Right ventricle myocardium superior (tissue), 1 donor: Measurements from ENCODE around the gene CLEC11A. TPM values are rescaled to one million over a fixed set of nuclear protein-coding genes. Genes with fewer than 3 reads are reported as not detected.
"Not testable (repeated sequence)": the region's sequence is repeated elsewhere in the genome, so short reads cannot be mapped to it uniquely, and the experiment has no call there.

Source experiments
- ATAC-seq: fragments of 200-7000 bp; cut with Tn5 transposase; one replicate; pipeline ENCODE4 v1.9.1; 2020; ENCODE audit warnings: mild to moderate bottlenecking; ENCODE audit not compliant: poor library complexity
- DNase-seq: peaks from one replicate; pipeline ENCODE4 v3.0.0-alpha.2; 2020
- intact Hi-C: fragments of 100-400 bp; cut with DNase I; formaldehyde crosslinking; loops from one replicate; pipeline ENCODE4 v1.11.2; 2022
- total RNA-seq: library from RNA; stranded (reverse); fragmentation: NEBNext Ultra II Directional; extraction: Animal tissue kit (Norgen Biotek cat#: 25700); gene quantifications from one replicate; pipeline ENCODE4 v1.2.1, GENCODE V29; 2021
- donor health status: DM: no; HTN: yes; CAD: no; lungs with severe emphysema.

Gene CLEC11A
- total RNA-seq, 1 donor from 2014 or later = 3.0 TPM

GRCh38 chr19:50741179-50741933 lies 18.2 kb downstream of the CLEC11A start:
- DNase-seq (no peak), ATAC-seq (no peak)
- intact Hi-C loops = no loop called here

- intact Hi-C loops = no loop called here
- DNase-seq (no peak), ATAC-seq (no peak)
These were observed 20.4 kb downstream of the CLEC11A start for GRCh38 chr19:50743537-50743936.

- DNase-seq (no peak), ATAC-seq (no peak)
- intact Hi-C loops = no loop called here
These were observed 22.1 kb downstream of the CLEC11A start for GRCh38 chr19:50745221-50745620.

GRCh38 chr19:50747141-50747540 lies 24.0 kb downstream of the CLEC11A start:
- DNase-seq, ATAC-seq, intact Hi-C loops: not testable (repeated sequence)

GRCh38 chr19:50749490-50749889 lies 26.3 kb downstream of the CLEC11A start:
- intact Hi-C loops = no loop called here
- no peak for DNase-seq
- no peak for ATAC-seq

- no peak for DNase-seq
- intact Hi-C loops = no loop called here
- ATAC-seq = no peak
These were observed 26.8 kb downstream of the CLEC11A start for GRCh38 chr19:50750010-50750409.

GRCh38 chr19:50753879-50754278 lies 30.7 kb downstream of the CLEC11A start:
- intact Hi-C loops = no loop called here
- no peak for DNase-seq
- ATAC-seq = no peak

GRCh38 chr19:50756244-50756643 lies 33.1 kb downstream of the CLEC11A start:
- not testable (repeated sequence) for ATAC-seq

GRCh38 chr19:50757624-50758023 lies 34.5 kb downstream of the CLEC11A start:
- ATAC-seq, intact Hi-C loops, DNase-seq: not testable (repeated sequence)

More at GRCh38 chr19:50756244-50756643, 33.1 kb downstream of the CLEC11A start:
- DNase-seq, intact Hi-C loops: not testable (repeated sequence)

- DNase-seq, ATAC-seq, intact Hi-C loops: not testable (repeated sequence)
These were observed 35.9 kb downstream of the CLEC11A start for GRCh38 chr19:50759076-50759475.

- ATAC-seq = no peak
- intact Hi-C loops = no loop called here
- no peak for DNase-seq
These were observed 36.7 kb downstream of the CLEC11A start for GRCh38 chr19:50759886-50760285.

GRCh38 chr19:50761501-50761900 lies 38.3 kb downstream of the CLEC11A start:
- intact Hi-C loops, DNase-seq: not testable (repeated sequence)

GRCh38 chr19:50763521-50763920 lies 40.4 kb downstream of the CLEC11A start:
- DNase-seq, intact Hi-C loops, ATAC-seq: not testable (repeated sequence)

More at GRCh38 chr19:50761501-50761900, 38.3 kb downstream of the CLEC11A start:
- ATAC-seq = not testable (repeated sequence)

GRCh38 chr19:50764409-50764808 lies 41.2 kb downstream of the CLEC11A start:
- ATAC-seq (no peak), DNase-seq (no peak)
- intact Hi-C loops = no loop called here

GRCh38 chr19:50766746-50767145 lies 43.6 kb downstream of the CLEC11A start:
- ATAC-seq, intact Hi-C loops, DNase-seq: not testable (repeated sequence)

GRCh38 chr19:50767263-50767662 lies 44.1 kb downstream of the CLEC11A start:
- intact Hi-C loops, DNase-seq, ATAC-seq: not testable (repeated sequence)

- DNase-seq (no peak), ATAC-seq (no peak)
- intact Hi-C loops = no loop called here
These were observed 45.1 kb downstream of the CLEC11A start for GRCh38 chr19:50768277-50768676.

- DNase-seq, intact Hi-C loops: not testable (repeated sequence)
These were observed 47.0 kb downstream of the CLEC11A start, which contains the start of gene GPR32 for GRCh38 chr19:50770164-50770563. GPR32 (plus strand) TSS chr19:50770464; CDS start chr19:50770601, 137 bp downstream.

GRCh38 chr19:50770888-50771287 lies 47.7 kb downstream of the CLEC11A start:
- no peak for ATAC-seq
- intact Hi-C loops = no loop called here
- no peak for DNase-seq

More at GRCh38 chr19:50770164-50770563, 47.0 kb downstream of the CLEC11A start, which contains the start of gene GPR32:
- not testable (repeated sequence) for ATAC-seq

GRCh38 chr19:50772476-50772875 lies 49.3 kb downstream of the CLEC11A start:
- no peak for ATAC-seq
- no peak for DNase-seq
- intact Hi-C loops = no loop called here
